Measurements from ENCODE around the gene USP20.

DNA sequence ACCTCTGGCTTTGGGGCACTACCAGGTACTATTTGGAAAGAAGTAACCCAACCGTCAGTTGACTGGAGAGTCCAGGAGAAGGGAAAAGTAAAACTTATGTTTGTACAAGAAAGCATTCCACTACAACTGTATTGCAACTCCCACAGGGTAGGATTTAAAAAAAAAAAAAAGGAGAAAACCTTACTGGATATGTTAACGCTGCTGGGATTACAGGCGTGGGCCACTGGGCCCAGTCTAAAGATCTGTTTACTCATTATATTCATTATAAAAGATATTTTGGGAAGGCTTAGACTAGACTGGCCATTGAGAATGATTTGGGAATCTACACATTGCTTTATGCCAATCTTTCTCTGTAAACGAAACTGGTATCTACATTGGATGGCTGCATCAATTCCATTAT lies 86.6 kb downstream of the USP20 start:
- TF ChIP-seq, protein P1, sequence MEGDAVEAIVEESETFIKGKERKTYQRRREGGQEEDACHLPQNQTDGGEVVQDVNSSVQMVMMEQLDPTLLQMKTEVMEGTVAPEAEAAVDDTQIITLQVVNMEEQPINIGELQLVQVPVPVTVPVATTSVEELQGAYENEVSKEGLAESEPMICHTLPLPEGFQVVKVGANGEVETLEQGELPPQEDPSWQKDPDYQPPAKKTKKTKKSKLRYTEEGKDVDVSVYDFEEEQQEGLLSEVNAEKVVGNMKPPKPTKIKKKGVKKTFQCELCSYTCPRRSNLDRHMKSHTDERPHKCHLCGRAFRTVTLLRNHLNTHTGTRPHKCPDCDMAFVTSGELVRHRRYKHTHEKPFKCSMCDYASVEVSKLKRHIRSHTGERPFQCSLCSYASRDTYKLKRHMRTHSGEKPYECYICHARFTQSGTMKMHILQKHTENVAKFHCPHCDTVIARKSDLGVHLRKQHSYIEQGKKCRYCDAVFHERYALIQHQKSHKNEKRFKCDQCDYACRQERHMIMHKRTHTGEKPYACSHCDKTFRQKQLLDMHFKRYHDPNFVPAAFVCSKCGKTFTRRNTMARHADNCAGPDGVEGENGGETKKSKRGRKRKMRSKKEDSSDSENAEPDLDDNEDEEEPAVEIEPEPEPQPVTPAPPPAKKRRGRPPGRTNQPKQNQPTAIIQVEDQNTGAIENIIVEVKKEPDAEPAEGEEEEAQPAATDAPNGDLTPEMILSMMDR (IDR thresholded peaks at IDR 0.05), result no peak
- TF ChIP-seq EP300 (IDR thresholded peaks at IDR 0.05) (no peak), POLR2A (IDR thresholded peaks at IDR 0.05) (no peak), POLR2AphosphoS5 (IDR thresholded peaks at IDR 0.05) (no peak)

Data from stomach (tissue), 4 donors.